ENCODE data around the gene PVALB. TPM values are rescaled to one million over a fixed set of nuclear protein-coding genes. Genes with fewer than 3 reads are reported as not detected.

Gene PVALB, protein sequence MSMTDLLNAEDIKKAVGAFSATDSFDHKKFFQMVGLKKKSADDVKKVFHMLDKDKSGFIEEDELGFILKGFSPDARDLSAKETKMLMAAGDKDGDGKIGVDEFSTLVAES
- total RNA-seq (2022; extraction: Qiagen RNA extraction) = not detected in 5 replicates

GRCh38 chr22:36816636-36817524 lies at the start of gene PVALB:
Gene PVALB (minus strand): TSS chr22:36817035. CDS start chr22:36817005, 30 bp downstream.

DNA sequence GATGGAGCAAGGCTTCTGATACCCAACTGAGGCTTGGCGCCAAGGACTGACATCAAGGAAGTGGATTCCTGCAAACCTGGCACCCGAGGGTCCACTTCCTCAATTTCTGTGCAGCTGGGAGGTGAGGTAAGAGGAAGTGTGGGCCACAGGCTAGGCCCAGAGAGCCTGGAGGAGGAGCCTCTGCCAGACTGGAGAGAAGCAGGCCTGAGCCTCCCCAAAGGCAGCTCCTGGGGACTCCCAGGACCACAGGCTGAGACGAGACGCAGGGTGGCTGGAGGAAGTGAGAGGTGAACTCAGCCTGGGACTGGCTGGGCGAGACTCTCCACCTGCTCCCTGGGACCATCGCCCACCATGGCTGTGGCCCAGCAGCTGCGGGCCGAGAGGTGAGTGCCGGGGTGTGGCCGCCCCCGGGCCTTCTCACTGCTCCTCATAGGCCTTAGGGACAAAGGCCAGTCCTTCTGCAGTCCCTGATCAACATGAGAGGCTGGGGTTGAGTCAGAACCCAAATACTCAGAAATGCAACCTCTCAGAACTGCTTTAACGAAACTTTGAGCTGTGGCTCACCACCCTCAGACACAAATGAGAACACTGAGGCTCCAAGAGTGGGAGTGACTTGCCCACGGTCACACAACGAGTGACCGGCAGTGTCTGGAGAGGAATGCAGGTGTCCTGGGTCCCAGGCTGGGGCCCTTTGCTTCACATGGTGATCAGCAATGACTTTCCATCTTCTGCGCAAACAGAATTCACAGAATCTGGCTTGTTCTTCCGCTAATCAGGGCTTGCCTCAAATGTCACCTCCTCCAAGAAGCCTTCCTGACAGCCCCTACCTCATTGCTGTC lies 44.2 kb upstream of the PVALB start, which contains the start of gene NCF4:
NCF4 (plus strand) TSS at position 186 of the 839 bp plus-strand sequence; CDS start at position 352, 166 bp downstream.

DNA sequence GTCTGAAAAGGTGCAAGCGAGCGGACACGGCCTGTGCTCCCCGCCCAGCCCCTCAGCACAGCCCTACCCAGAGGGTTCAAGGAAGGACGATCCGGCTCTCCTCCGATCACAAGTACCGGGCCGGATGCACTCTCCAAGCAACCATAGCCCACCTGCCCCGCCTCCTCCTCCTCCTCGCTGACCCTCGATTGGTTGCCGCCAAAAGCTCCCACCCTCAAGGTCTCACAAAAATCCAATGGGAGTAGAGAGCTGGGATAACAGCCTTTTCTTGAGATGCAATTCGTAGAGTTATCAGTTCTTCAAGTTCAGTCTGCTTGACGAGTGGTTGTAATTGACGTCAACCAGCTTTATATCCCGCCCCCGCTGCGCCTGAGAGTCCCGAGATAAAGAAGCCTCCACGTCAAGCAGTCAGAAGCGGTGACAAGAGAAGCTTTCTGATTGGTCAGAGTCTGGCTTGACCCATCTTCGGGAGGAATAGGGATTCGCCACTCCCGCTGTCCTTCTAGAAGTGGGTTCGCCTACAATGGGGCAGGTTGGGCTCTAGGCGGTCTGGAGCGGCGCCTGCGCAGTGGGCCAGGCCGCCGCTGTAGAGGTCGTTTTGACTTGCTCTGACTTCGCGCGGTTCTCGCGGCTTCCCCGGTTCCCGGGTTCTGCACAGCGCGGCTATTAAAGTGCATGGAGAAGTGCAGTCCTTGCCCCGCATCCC lies 40.7 kb downstream of the PVALB start, which contains the start of gene IFT27:
IFT27 (minus strand) TSS at position 156 of the 706 bp plus-strand sequence. CDS start 412 bp downstream, outside the sequence.

Other genes with a start within 250 kb of the PVALB start
- not detected in 5 replicates for gene CACNG2, start 113.3 kb downstream of the PVALB start, total RNA-seq (2022; extraction: Qiagen RNA extraction)
- 15.5 to 27.8 TPM (median 23.4 TPM) in 5 replicates for gene IFT27, start 40.9 kb downstream of the PVALB start, total RNA-seq (2022; extraction: Qiagen RNA extraction)
- gene NCF4, start 44.0 kb upstream of the PVALB start, total RNA-seq (2022; extraction: Qiagen RNA extraction) = 0.07 TPM in 1 of 5 replicates, not detected in the others
- not detected in 5 replicates for gene CSF2RB, start 96.6 kb upstream of the PVALB start, total RNA-seq (2022; extraction: Qiagen RNA extraction)
- 40.7 to 61.2 TPM (median 56.3 TPM) in 5 replicates for gene TST, start 202.4 kb upstream of the PVALB start, total RNA-seq (2022; extraction: Qiagen RNA extraction)
- gene MPST, start 202.7 kb upstream of the PVALB start, total RNA-seq (2022; extraction: Qiagen RNA extraction) = 41.9 to 78.2 TPM (median 76.8 TPM) in 5 replicates
- gene KCTD17, start 234.7 kb upstream of the PVALB start, total RNA-seq (2022; extraction: Qiagen RNA extraction) = 20.3 to 27.5 TPM (median 26.7 TPM) in 5 replicates

Measured in A549 treated with CORT108297 at 1 μM for 4 hours (cell line).